WTC11 (cell line): ENCODE results near the gene BMF. TPM values are rescaled to one million over a fixed set of nuclear protein-coding genes. Genes with fewer than 3 reads are reported as not detected.

Experiments
- ATAC-seq: fragments of 200-7000 bp; cut with Tn5 transposase; 2 replicates; pipeline ENCODE4 v1.10.0; 2021; ENCODE audit warnings: mild to moderate bottlenecking, moderate library complexity
- CTCF ChIA-PET: fragments of 300-600 bp; sonication (Branson Sonifier 250); formaldehyde crosslinking; loops from one replicate; lab custom pipeline; 2021; ENCODE audit warnings: antibody characterized with exemption; lab: Charles Lee
- POLR2A ChIA-PET: fragments of 350-600 bp; sonication (Branson Sonifier 250); formaldehyde crosslinking; loops from one replicate; lab custom pipeline; 2021; ENCODE audit warnings: antibody characterized with exemption; lab: Charles Lee
- DNase-seq: peaks from one replicate; pipeline ENCODE4 v3.0.0; 2021; ENCODE audit warnings: low spot score
- H3K27ac Mint-ChIP-seq: 2 replicates; pipeline ENCODE4 v1.8.0; 2021; ENCODE audit warnings: mixed read lengths
- H3K27me3 Mint-ChIP-seq: 2 replicates; pipeline ENCODE4 v1.8.0; 2021; ENCODE audit warnings: low read depth, mild to moderate bottlenecking, moderate library complexity, mixed read lengths
- H3K36me3 Mint-ChIP-seq: 2 replicates; pipeline ENCODE4 v1.8.0; 2021; ENCODE audit warnings: mixed read lengths
- H3K4me1 Mint-ChIP-seq: 2 replicates; pipeline ENCODE4 v1.8.0; 2022; ENCODE audit warnings: mixed read lengths
- H3K4me3 Mint-ChIP-seq: 2 replicates; pipeline ENCODE4 v1.8.0; 2021; ENCODE audit warnings: mild to moderate bottlenecking, moderate library complexity, mixed read lengths
- H3K9me3 Mint-ChIP-seq: 2 replicates; pipeline ENCODE4 v1.8.0; 2021; ENCODE audit warnings: mixed read lengths
- ATF6 ChIP-seq: sonication (generic); formaldehyde crosslinking; IDR thresholded peaks from 2 replicates; pipeline ENCODE4 v1.8.1; 2023; ENCODE audit warnings: mild to moderate bottlenecking, missing genetic modification reagents
- CREM ChIP-seq: sonication (generic); formaldehyde crosslinking; IDR thresholded peaks from 2 replicates; pipeline ENCODE4 v1.8.1; 2022; ENCODE audit warnings: mild to moderate bottlenecking, missing genetic modification reagents, moderate library complexity
- E2F5 ChIP-seq: sonication (generic); formaldehyde crosslinking; IDR thresholded peaks from 2 replicates; pipeline ENCODE4 v1.8.1; 2022; ENCODE audit warnings: mild to moderate bottlenecking, moderate library complexity, missing genetic modification reagents
- ERG ChIP-seq: fragments of 250-450 bp; sonication (Bioruptor Pico); IDR thresholded peaks from 2 replicates; pipeline ENCODE4 v1.8.0; 2021; ENCODE audit warnings: mild to moderate bottlenecking
- ESRRA ChIP-seq: sonication (generic); formaldehyde crosslinking; IDR thresholded peaks from 2 replicates; pipeline ENCODE4 v1.8.1; 2022; ENCODE audit warnings: mild to moderate bottlenecking, missing genetic modification reagents, borderline replicate concordance
- HMGXB4 ChIP-seq: sonication (generic); formaldehyde crosslinking; IDR thresholded peaks from 2 replicates; pipeline ENCODE4 v1.8.1; 2023; ENCODE audit warnings: mild to moderate bottlenecking, moderate library complexity, missing genetic modification reagents
- MAX ChIP-seq: sonication (generic); formaldehyde crosslinking; IDR thresholded peaks from 2 replicates; pipeline ENCODE4 v1.8.0; 2022; ENCODE audit warnings: mild to moderate bottlenecking, missing genetic modification reagents
- MLX ChIP-seq: sonication (generic); formaldehyde crosslinking; IDR thresholded peaks from 2 replicates; pipeline ENCODE4 v1.8.1; 2023; ENCODE audit warnings: mild to moderate bottlenecking, missing genetic modification reagents, moderate library complexity
- PRDM15 ChIP-seq: sonication (generic); formaldehyde crosslinking; IDR thresholded peaks from 2 replicates; pipeline ENCODE4 v1.8.0; 2022; ENCODE audit warnings: missing genetic modification reagents
- PRRX2 ChIP-seq: fragments of 250-450 bp; sonication (Bioruptor Pico); IDR thresholded peaks from 2 replicates; pipeline ENCODE4 v1.8.0; 2021; ENCODE audit warnings: mild to moderate bottlenecking
- RELA ChIP-seq: sonication (generic); formaldehyde crosslinking; IDR thresholded peaks from 2 replicates; pipeline ENCODE4 v1.8.1; 2022; ENCODE audit warnings: missing genetic modification reagents, mild to moderate bottlenecking, borderline replicate concordance
- USF1 ChIP-seq: sonication (generic); formaldehyde crosslinking; IDR thresholded peaks from 2 replicates; pipeline ENCODE4 v1.8.0; 2022; ENCODE audit warnings: mild to moderate bottlenecking, missing genetic modification reagents
- ZBTB43 ChIP-seq: sonication (generic); formaldehyde crosslinking; IDR thresholded peaks from 2 replicates; pipeline ENCODE4 v1.8.1; 2023; ENCODE audit warnings: mild to moderate bottlenecking, missing genetic modification reagents
- ZNF281 ChIP-seq: sonication (generic); formaldehyde crosslinking; IDR thresholded peaks from 2 replicates; pipeline ENCODE4 v1.8.0; 2023; ENCODE audit warnings: mild to moderate bottlenecking, missing genetic modification reagents
- total RNA-seq: library from RNA; stranded (reverse); gene quantifications from 3 replicates; pipeline ENCODE4 v1.2.3, GENCODE V29; 2021

BMF gene
- total RNA-seq, 1 experiment from 2014 or later: 36.9 TPM

- no peak for TF ChIP-seq HMGXB4
- TF ChIP-seq ZBTB43 (CRISPR knock-in tag): 0 out of 2 replicates have a peak, but pooled peaks have one; percentile 14
- TF ChIP-seq PRRX2: no peak
- TF ChIP-seq ERG: no peak
- no peak for TF ChIP-seq ATF6
These were observed 4.8 kb downstream of the BMF start (continued) for GRCh38 chr15:40103864-40104271.

- CTCF ChIA-PET: interaction anchor here (0.6 to 8.9 kb wide), 24 partner anchors 9 to 202 kb away, joined by 3 to 120 read pairs (median 14); partner anchors contain the start of genes BUB1B and SRP14
- POLR2A ChIA-PET: interaction anchor here (1.1 to 2.1 kb wide), 6 partner anchors 10 to 57 kb away, joined by 3 to 7 read pairs (median 4); no protein-coding TSS in a partner anchor
- ATAC-seq (peak; percentile 47), DNase-seq (peak; percentile 87)
- Mint-ChIP-seq H3K4me3 (peak overlapping the region; percentile 52), H3K4me1 (peaks cover 84% of the 10 kb centered on the region), H3K27me3 (peaks cover 2% of the 10 kb centered on the region; the same call in 1 of the 2 replicates), H3K36me3 (peaks cover 9% of the 10 kb centered on the region), H3K9me3 (no peaks in the 10 kb centered on the region), H3K27ac (peak overlapping the region; percentile 95)
- TF ChIP-seq E2F5 (CRISPR knock-in tag) (0 out of 2 replicates have a peak, but pooled peaks have one; percentile 38), MAX (CRISPR knock-in tag) (peak; percentile 75), ZBTB43 (CRISPR knock-in tag) (0 out of 2 replicates have a peak, but pooled peaks have one; percentile 33), PRDM15 (CRISPR knock-in tag) (peak; percentile 19; the same call in 1 of the 2 replicates), MLX (CRISPR knock-in tag) (no peak), CREM (0 out of 2 replicates have a peak, but pooled peaks have one; percentile 40), ZNF281 (CRISPR knock-in tag) (no peak), ESRRA (CRISPR knock-in tag) (peak; percentile 38; the same call in 1 of the 2 replicates), USF1 (peak; percentile 75), RELA (CRISPR knock-in tag) (0 out of 2 replicates have a peak, but pooled peaks have one; percentile 44)
These were observed 5.5 kb downstream of the BMF start for GRCh38 chr15:40102897-40103858.
